Parathyroid adenoma (tissue), 2 donors: ENCODE results near the gene GNAZ.

Experiments
- H2AFZ ChIP-seq: fragments of 300-600 bp; sonication (generic); one replicate; pipeline ENCODE4 v1.7.0; 2017; ENCODE audit warnings: antibody characterized with exemption, mild to moderate bottlenecking
- H3K27ac ChIP-seq: fragments of 300-600 bp; sonication (generic); one replicate; pipeline ENCODE4 v1.7.0; 2017
- H3K27me3 ChIP-seq: fragments of 300-600 bp; sonication (generic); one replicate; pipeline ENCODE4 v1.7.0; 2017; ENCODE audit warnings: low read length; ENCODE audit not compliant: control insufficient read depth, insufficient read depth
- H3K36me3 ChIP-seq: fragments of 300-600 bp; sonication (generic); one replicate; pipeline ENCODE4 v1.7.0; 2017; ENCODE audit warnings: low read length; ENCODE audit not compliant: control insufficient read depth, insufficient read depth
- H3K4me1 ChIP-seq: fragments of 300-600 bp; sonication (generic); one replicate; pipeline ENCODE4 v1.7.0; 2017; ENCODE audit warnings: control low read depth
- H3K4me2 ChIP-seq: fragments of 300-600 bp; sonication (generic); one replicate; pipeline ENCODE4 v1.7.0; 2017; ENCODE audit warnings: low read length
- H3K4me3 ChIP-seq: fragments of 300-600 bp; sonication (generic); one replicate; pipeline ENCODE4 v1.7.0; 2017; ENCODE audit warnings: low read depth, low read length
- H3K79me2 ChIP-seq: fragments of 300-600 bp; sonication (generic); one replicate; pipeline ENCODE4 v1.7.0; 2017; ENCODE audit warnings: control low read depth
- H3K9ac ChIP-seq: fragments of 300-600 bp; sonication (generic); one replicate; pipeline ENCODE4 v1.7.0; 2017; ENCODE audit warnings: mild to moderate bottlenecking
- H3K9me3 ChIP-seq: fragments of 300-600 bp; sonication (generic); one replicate; pipeline ENCODE4 v1.7.0; 2017; ENCODE audit warnings: low read length; ENCODE audit not compliant: control insufficient read depth
- TF ChIP-seq, protein P1 (sequence below): fragments of 300-600 bp; sonication (generic); IDR thresholded peaks from one replicate; pipeline ENCODE4 v1.7.0; 2017; ENCODE audit warnings: antibody characterized with exemption, mild to moderate bottlenecking
- donor health status: primary hyperparathyroidism.

GNAZ gene

DNA sequence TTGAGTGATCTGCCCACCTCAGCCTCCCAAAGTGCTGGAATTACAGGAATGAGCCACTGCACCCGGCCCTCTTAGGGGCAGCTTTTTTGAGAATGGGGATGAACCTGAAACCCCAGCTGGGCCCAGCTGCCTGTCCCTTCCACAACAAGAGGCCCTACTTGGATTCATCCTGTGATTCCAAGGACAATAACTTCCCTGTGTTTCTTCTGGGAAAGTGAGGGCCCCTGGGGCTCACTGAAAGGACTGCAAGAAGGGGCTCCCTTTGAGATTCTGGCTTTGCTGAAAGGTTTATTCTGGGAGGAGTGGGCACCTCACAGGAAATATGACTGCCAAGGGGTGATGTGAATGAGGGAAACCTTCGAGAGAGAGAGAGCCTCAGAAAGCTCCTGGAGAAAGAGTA, 12.3 kb upstream of the GNAZ start:
- H3K4me2 ChIP-seq: no peak overlapping the region
- H3K4me1 ChIP-seq: no peaks in the 10 kb centered on the region
- H3K36me3 ChIP-seq: no peaks in the 10 kb centered on the region
- no peak overlapping the region for H3K27ac ChIP-seq
- H3K9ac ChIP-seq: no peak overlapping the region
- H3K4me3 ChIP-seq: no peak overlapping the region
- H3K79me2 ChIP-seq: no peaks in the 10 kb centered on the region
- TF ChIP-seq, protein P1, sequence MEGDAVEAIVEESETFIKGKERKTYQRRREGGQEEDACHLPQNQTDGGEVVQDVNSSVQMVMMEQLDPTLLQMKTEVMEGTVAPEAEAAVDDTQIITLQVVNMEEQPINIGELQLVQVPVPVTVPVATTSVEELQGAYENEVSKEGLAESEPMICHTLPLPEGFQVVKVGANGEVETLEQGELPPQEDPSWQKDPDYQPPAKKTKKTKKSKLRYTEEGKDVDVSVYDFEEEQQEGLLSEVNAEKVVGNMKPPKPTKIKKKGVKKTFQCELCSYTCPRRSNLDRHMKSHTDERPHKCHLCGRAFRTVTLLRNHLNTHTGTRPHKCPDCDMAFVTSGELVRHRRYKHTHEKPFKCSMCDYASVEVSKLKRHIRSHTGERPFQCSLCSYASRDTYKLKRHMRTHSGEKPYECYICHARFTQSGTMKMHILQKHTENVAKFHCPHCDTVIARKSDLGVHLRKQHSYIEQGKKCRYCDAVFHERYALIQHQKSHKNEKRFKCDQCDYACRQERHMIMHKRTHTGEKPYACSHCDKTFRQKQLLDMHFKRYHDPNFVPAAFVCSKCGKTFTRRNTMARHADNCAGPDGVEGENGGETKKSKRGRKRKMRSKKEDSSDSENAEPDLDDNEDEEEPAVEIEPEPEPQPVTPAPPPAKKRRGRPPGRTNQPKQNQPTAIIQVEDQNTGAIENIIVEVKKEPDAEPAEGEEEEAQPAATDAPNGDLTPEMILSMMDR: no peak
- no peaks in the 10 kb centered on the region for H3K27me3 ChIP-seq
- H3K9me3 ChIP-seq: no peaks in the 10 kb centered on the region
- H2AFZ ChIP-seq: no peak overlapping the region

DNA sequence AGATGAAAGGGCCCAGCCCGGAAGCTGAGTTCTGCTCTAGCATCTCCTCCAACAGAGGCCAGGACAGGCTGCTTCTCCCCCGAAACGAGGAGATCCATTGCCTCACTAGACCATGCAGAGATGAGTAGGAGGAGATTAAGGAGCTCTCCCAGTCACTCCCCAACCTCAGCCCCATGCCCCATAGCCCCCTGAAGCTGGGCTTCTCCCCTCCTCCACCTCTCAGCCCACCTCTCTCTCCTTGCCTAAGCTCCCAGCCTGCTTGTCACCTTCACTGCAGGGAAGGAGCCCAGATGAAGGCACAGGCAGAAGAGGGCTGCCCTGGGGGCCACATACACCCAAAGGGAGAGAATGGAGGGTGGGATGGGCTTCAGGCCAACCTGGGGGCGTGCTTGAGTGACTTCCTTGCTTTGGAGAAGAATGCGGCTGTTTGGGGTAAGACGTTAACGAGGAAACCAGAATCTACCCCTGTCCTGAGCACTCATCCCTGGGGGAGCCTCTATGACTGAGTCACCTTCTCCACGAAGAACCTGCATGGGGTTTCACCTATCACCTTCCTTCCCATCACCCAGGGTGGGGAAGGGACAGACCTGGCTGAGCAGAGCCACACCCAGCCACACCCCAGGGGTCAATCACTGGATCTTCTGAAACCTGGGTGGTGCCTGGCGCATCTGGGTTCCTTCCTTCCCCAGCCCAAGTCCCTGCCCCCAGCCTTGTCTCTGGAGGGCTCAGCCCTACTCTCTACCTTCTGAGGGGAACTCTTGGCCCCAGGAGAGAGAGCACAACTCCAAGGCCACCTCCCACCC, 11.6 kb upstream of the GNAZ start:
- no peaks in the 10 kb centered on the region for H3K9me3 ChIP-seq
- no peaks in the 10 kb centered on the region for H3K36me3 ChIP-seq
- TF ChIP-seq, protein P1: no peak
- no peak overlapping the region for H2AFZ ChIP-seq
- no peak overlapping the region for H3K9ac ChIP-seq
- H3K27me3 ChIP-seq: no peaks in the 10 kb centered on the region
- no peak overlapping the region for H3K27ac ChIP-seq
- H3K79me2 ChIP-seq: no peaks in the 10 kb centered on the region
- no peaks in the 10 kb centered on the region for H3K4me1 ChIP-seq
- H3K4me2 ChIP-seq: no peak overlapping the region
- H3K4me3 ChIP-seq: no peak overlapping the region

DNA sequence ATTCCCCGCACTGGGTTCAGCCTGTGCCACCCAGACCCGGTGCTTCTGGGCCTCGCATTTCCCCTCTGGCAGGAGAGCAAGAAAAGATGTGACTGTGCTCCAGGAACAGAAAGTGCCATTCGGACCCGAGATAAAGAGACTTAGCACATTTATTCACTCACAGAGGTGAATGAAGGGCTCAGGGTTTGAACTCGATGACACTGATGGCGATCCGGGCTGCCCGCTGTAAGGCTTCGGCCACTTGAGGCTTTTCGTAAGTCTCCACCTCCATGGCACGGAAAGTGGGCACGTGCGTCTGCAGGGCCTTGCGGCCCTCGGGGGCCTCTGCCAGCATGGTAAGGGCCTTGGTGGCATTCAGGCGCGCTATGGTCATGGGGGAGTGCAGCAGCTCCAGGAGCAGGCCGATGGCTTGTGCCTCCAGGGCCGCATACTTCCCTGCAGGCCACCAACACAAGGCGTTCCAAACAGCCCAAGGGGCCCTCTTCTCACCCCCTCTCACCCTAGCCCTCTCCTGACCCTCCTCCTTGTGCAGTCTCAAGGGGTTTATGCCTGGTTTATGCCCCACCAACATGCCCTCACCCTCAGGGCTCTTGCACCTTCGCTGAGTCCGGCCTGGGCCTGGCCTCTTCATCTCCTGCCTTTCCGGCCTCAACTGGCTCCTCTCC, 10.9 kb upstream of the GNAZ start:
- no peak overlapping the region for H3K4me3 ChIP-seq
- no peaks in the 10 kb centered on the region for H3K9me3 ChIP-seq
- H2AFZ ChIP-seq: no peak overlapping the region
- H3K4me1 ChIP-seq: no peaks in the 10 kb centered on the region
- TF ChIP-seq, protein P1: no peak
- H3K27me3 ChIP-seq: no peaks in the 10 kb centered on the region
- H3K27ac ChIP-seq: no peak overlapping the region
- H3K36me3 ChIP-seq: no peaks in the 10 kb centered on the region
- H3K4me2 ChIP-seq: no peak overlapping the region
- no peak overlapping the region for H3K9ac ChIP-seq
- no peaks in the 10 kb centered on the region for H3K79me2 ChIP-seq

DNA sequence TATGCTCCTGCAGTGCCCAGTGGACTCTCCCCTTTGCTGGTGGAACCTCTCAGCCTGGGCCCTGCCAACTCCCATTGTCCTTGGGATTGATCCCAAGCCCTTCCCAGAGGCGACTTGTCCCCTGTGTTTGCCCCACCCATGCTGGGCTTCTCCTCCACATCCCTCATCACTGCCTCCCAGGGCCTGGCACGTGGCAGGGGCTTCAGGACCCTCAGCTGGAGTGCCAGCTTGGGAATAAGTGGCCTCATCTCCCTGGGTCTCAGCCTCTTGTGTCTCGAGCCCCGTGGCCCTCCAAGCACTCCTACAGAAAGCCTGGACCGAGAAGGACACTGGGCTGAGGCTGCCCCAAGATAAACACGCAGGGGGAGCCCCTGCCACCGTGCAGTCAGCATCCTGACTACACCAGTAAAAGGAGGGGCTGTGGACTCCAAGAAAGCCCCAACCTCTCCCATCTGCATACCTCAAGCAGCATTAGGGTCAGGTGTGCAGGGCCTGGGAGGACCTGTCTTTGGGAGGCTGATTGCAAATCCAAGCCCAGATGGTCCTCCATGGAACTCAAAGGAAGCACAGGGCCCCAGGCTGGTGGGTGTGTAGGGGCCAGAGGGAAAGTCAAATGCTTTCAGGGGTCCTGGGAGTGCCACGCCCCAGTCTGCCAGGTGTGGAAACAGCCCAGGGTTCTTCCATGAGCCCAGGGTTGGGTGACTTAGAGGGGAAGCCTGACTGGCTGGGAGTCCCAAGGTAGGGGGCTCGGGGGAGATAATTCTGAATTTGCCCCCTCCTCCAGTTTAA, 9.5 kb upstream of the GNAZ start:
- H3K9me3 ChIP-seq: no peaks in the 10 kb centered on the region
- TF ChIP-seq, protein P1: no peak
- no peaks in the 10 kb centered on the region for H3K36me3 ChIP-seq
- H3K4me2 ChIP-seq: no peak overlapping the region
- no peak overlapping the region for H3K27ac ChIP-seq
- H3K4me3 ChIP-seq: no peak overlapping the region
- no peaks in the 10 kb centered on the region for H3K4me1 ChIP-seq
- no peak overlapping the region for H3K9ac ChIP-seq
- no peaks in the 10 kb centered on the region for H3K79me2 ChIP-seq
- H2AFZ ChIP-seq: no peak overlapping the region
- H3K27me3 ChIP-seq: no peaks in the 10 kb centered on the region
